Fibroblast of mammary gland (primary cell): ENCODE data around the gene ATE1.

Experiments used
- DNase-seq: peaks from one replicate; pipeline ENCODE4 v3.0.0-alpha.2; 2010; ENCODE audit warnings: low read depth
- H3K4me3 ChIP-seq: 2 replicates; pipeline ENCODE4 v1.5.1; 2011; ENCODE audit warnings: low read depth, mild to moderate bottlenecking, low read length, moderate library complexity; ENCODE audit not compliant: control insufficient read depth
- TF ChIP-seq, protein P1 (sequence below): conservative IDR thresholded peaks from 2 replicates; pipeline ENCODE4 v1.5.1; 2011; ENCODE audit warnings: low read depth, low read length, inconsistent platforms; ENCODE audit not compliant: control insufficient read depth, insufficient read depth

The ATE1 gene

DNA sequence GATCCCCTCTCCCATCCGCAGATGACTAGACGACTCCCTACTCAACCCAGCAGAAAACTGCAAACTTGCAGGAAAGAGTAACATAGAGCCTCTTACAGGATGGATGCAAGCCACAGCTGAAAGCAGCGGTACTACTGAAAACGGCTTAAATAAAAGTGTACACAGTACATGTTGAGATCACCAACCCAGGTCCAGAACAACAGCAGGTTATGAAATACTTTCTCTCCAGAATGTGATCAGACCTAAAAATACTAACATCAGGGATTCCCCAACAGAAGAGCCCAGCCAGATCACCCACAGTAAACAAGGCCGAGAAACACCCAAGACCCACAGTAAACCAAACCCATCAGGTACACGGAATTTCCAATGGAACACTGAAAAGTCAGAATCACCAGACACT lies 13.2 kb downstream of the ATE1 start:
- TF ChIP-seq, protein P1, sequence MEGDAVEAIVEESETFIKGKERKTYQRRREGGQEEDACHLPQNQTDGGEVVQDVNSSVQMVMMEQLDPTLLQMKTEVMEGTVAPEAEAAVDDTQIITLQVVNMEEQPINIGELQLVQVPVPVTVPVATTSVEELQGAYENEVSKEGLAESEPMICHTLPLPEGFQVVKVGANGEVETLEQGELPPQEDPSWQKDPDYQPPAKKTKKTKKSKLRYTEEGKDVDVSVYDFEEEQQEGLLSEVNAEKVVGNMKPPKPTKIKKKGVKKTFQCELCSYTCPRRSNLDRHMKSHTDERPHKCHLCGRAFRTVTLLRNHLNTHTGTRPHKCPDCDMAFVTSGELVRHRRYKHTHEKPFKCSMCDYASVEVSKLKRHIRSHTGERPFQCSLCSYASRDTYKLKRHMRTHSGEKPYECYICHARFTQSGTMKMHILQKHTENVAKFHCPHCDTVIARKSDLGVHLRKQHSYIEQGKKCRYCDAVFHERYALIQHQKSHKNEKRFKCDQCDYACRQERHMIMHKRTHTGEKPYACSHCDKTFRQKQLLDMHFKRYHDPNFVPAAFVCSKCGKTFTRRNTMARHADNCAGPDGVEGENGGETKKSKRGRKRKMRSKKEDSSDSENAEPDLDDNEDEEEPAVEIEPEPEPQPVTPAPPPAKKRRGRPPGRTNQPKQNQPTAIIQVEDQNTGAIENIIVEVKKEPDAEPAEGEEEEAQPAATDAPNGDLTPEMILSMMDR: no peak
- DNase-seq: no peak
- H3K4me3 ChIP-seq: no peak overlapping the region

DNA sequence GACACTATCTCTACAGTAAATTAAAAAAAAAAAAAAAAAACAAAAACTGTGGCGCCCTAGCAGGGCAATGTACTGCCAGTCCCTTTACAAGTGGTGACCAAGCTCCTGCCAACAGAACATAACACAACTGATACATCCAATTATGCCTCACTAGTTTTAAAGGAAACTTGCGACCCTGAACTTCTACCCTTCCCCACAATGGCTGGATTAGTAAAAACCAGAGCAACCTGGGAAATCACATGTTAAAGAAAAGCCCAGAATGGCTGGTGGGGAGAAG lies 16.5 kb downstream of the ATE1 start:
- no peak overlapping the region for H3K4me3 ChIP-seq
- no peak for DNase-seq
- TF ChIP-seq, protein P1: no peak

DNA sequence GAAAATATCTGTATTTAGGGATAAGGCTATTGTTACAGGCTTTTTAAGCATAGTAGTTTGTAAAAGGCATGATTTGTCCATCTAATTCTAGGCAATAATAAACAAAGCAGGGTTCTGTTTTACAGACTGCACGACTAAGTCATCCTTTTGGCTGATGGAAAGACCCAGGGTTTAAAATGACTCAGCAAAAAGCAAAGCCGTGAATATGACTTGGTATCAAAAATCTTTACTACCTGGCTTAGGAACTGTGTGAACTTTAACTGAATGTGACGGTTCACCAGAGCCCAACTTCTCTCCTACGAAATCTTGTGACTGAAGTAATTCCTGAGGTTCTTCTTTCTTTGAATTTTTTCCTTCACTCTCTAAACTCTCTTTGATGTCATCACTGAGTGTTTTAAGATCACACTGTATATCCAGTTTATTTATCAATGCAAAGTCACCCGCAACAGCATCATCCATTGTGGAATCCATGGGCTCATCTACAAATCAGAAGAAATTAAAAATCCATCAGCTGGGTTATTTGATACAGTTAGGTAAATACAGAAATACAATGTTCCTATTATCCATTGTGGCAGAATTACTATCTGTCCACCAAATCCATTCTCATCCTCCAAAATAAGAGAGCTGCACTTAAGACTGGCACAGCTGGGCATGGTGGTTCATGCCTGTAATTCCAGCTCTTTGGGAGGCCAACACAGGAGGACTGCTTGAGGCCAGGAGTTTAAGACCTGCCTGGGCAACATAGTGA lies 17.0 kb downstream of the ATE1 start:
- no peak overlapping the region for H3K4me3 ChIP-seq
- TF ChIP-seq, protein P1: no peak
- peak; percentile 57 for DNase-seq

DNA sequence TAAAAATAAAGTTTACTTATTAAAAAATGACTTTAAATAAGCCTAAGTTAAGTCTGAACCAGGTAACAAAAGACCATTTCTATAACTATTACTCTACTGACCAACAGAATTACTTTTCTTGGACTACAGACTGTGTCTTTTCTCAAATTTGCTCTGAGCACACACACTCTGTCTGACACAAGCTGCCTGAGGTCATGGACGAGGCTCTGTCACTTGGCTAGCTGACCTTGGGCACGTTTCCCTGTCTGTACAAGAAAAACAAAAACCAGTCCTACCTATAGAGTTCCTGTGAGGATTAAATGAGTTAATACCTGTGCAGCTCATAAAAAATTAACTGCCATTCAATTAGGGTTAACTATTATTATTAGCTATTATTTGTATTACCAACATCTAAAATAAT lies 22.9 kb downstream of the ATE1 start:
- no peak overlapping the region for H3K4me3 ChIP-seq
- TF ChIP-seq, protein P1: no peak
- no peak for DNase-seq

DNA sequence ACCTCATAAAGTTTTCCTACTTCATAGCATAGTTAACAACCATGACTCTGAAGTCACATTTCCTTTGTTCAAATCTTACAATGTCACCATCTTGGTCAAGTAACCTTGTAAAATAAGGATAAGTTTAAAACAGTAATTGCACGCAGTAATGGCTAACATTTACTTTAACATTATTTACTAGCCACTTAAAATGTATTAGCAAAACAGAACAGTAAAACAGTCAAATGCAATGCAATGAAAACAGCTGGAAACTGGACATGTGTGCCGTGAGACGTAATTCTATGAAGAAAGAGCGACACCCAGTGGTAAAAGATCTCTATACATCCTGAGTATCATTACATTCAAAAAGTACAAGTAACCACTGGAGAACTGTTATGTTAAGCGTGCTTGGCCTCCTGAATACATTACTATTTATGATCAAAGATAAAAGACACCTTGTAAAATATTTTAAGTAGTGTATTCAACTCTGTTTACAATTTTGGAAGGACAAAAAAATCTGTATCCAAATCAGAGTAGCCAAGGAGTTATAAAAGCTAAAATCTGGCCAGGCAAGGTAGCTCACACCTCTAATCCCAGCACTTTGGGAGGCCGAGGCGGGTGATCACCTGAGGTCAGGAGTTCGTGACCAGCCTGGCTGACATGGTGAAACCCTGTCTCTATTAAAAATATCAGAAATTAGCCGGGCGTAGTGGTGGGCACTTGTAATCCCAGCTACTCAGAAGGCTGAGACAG lies 27.2 kb downstream of the ATE1 start:
- peak; percentile 74 for DNase-seq
- TF ChIP-seq, protein P1: peak; percentile 64
- H3K4me3 ChIP-seq: no peak overlapping the region

DNA sequence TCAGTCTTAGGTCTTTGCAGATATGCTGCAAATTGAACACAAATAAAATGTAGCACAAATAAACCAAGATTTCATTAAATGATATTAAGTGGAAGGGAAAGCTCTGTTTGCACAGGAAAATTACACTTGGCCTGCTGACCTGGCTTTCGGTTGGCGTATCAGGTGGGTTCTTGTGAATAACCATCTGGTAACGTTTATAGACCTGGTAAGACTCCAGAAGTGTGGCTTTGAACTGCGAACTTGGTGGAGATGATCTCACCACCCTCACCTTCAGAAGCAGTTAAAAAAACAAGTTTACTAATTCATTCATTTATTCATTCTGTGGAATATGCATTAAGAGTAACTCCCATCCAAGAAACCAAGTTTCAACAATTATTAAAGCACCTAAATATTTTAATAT lies 28.1 kb downstream of the ATE1 start:
- TF ChIP-seq, protein P1: no peak
- H3K4me3 ChIP-seq: no peak overlapping the region
- DNase-seq: peak; percentile 49
